Transverse colon (tissue), 4 donors: ENCODE results near the gene CLEC4M.

Experiments
- CTCF ChIP-seq, 5 experiments: fragments of 200-600 bp in 3 of 5; fragments of 450-650 bp in 2 of 5; sonication (generic) in 3 of 5; IDR thresholded peaks; 1 replicate in 2 of 5; 2 replicates in 3 of 5; pipeline ENCODE4 v1.5.1; 2016 to 2017; ENCODE audit warnings: antibody characterized with exemption in 5 of 5, inconsistent platforms in 3 of 5, mild to moderate bottlenecking in 2 of 5, moderate library complexity in 1 of 5
- POLR2AphosphoS5 ChIP-seq, 3 donors: sonication (generic); formaldehyde crosslinking; IDR thresholded peaks; one replicate each; pipeline ENCODE4 v1.6.1; 2016; ENCODE audit warnings: antibody characterized with exemption in 3 of 3

- TF ChIP-seq CTCF (IDR thresholded peaks at IDR 0.05) (no peak), POLR2AphosphoS5 (IDR thresholded peaks at IDR 0.05) (no peak)
Observed at GRCh38 chr19:7811989-7812388, 48.9 kb downstream of the CLEC4M start.
